Parietal lobe (tissue), 1 donor: ENCODE measurements around the gene AFP. TPM values are rescaled to one million over a fixed set of nuclear protein-coding genes. Genes with fewer than 3 reads are reported as not detected.

Experiments
- total RNA-seq: library from RNA; depleted of rRNA; stranded (reverse); fragments of >200 nt; gene quantifications from one replicate; pipeline ENCODE4 v1.2.3, GENCODE V29; 2014

The AFP gene
- 0.31 TPM for total RNA-seq

GRCh38 chr4:73435984-73436383, at the start of gene AFP:
Gene AFP (plus strand): TSS chr4:73436221. CDS start chr4:73436263, 42 bp downstream.

DNA sequence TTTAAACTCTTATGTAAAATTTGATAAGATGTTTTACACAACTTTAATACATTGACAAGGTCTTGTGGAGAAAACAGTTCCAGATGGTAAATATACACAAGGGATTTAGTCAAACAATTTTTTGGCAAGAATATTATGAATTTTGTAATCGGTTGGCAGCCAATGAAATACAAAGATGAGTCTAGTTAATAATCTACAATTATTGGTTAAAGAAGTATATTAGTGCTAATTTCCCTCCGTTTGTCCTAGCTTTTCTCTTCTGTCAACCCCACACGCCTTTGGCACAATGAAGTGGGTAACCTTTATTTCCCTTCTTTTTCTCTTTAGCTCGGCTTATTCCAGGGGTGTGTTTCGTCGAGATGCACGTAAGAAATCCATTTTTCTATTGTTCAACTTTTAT, 32.0 kb upstream of the AFP start, which contains the start of gene ALB:
ALB (plus strand) TSS at position 246 of the 400 bp plus-strand sequence; CDS start at position 287, 41 bp downstream.

GRCh38 chr4:73481358-73481757, 45.3 kb downstream of the AFP start, which contains the start of gene AFM:
Gene AFM (plus strand): TSS chr4:73481745. CDS start chr4:73481776, 31 bp downstream.

Other genes starting within 250 kb of the AFP start
- 124 TPM for gene ANKRD17, start 177.4 kb upstream of the AFP start, total RNA-seq
- 7.5 TPM for gene ALB, start 31.9 kb upstream of the AFP start, total RNA-seq
- not detected for gene AFM, start 45.5 kb downstream of the AFP start, total RNA-seq
- gene RASSF6, start 184.2 kb downstream of the AFP start, total RNA-seq, result not detected